HepG2 (cell line): ENCODE results near the gene BSG. TPM values are rescaled to one million over a fixed set of nuclear protein-coding genes. Genes with fewer than 3 reads are reported as not detected.

Source experiments
- ATF7 ChIP-seq, 2 experiments: fragments of 450-650 bp in 1 of 2; sonication (generic) in 1 of 2; formaldehyde crosslinking in 1 of 2; IDR thresholded peaks; 2 replicates each; pipeline versions ENCODE4 v1.4.0 to v1.6.1; 2016 to 2020; ENCODE audit warnings: antibody characterized with exemption in 1 of 2, mild to moderate bottlenecking in 1 of 2, missing genetic modification reagents in 1 of 2
- ATF7-NPFF ChIP-seq: sonication (generic); formaldehyde crosslinking; IDR thresholded peaks from 2 replicates; pipeline ENCODE4 v1.8.1; 2023; ENCODE audit warnings: mild to moderate bottlenecking, low read depth, missing genetic modification reagents, moderate library complexity
- BRCA1 ChIP-seq: sonication (generic); formaldehyde crosslinking; IDR thresholded peaks from 2 replicates; pipeline ENCODE4 v1.4.0; 2020; ENCODE audit warnings: missing genetic modification reagents
- CEBPG ChIP-seq: IDR thresholded peaks from 2 replicates; pipeline ENCODE4 v1.6.1; 2016
- CENPX ChIP-seq: sonication (generic); formaldehyde crosslinking; IDR thresholded peaks from 2 replicates; pipeline ENCODE4 v1.9.0; 2021; ENCODE audit warnings: mild to moderate bottlenecking, missing genetic modification reagents, moderate library complexity
- DBP ChIP-seq: sonication (generic); formaldehyde crosslinking; IDR thresholded peaks from 2 replicates; pipeline ENCODE4 v1.4.0; 2020; ENCODE audit warnings: missing genetic modification reagents; ENCODE audit errors: not compliant biosample characterization
- FOSL1 ChIP-seq: sonication (generic); formaldehyde crosslinking; IDR thresholded peaks from 2 replicates; pipeline ENCODE4 v1.9.0; 2021; ENCODE audit warnings: missing genetic modification reagents, borderline replicate concordance
- GABPB1 ChIP-seq: IDR thresholded peaks from 2 replicates; pipeline ENCODE4 v1.6.1; 2016; ENCODE audit warnings: mild to moderate bottlenecking, missing genetic modification reagents, moderate library complexity, missing compliant biosample characterization
- HDAC1 ChIP-seq: sonication (generic); formaldehyde crosslinking; IDR thresholded peaks from 2 replicates; pipeline ENCODE4 v1.5.1; 2020; ENCODE audit warnings: mild to moderate bottlenecking, missing genetic modification reagents
- KDM2A ChIP-seq: sonication (generic); formaldehyde crosslinking; IDR thresholded peaks from 2 replicates; pipeline ENCODE4 v1.4.0; 2020; ENCODE audit warnings: low read depth, missing genetic modification reagents, borderline replicate concordance
- KDM3A ChIP-seq: IDR thresholded peaks from 2 replicates; pipeline ENCODE4 v1.6.1; 2018; ENCODE audit warnings: low read depth, missing compliant biosample characterization
- NCOA5 ChIP-seq: sonication (generic); formaldehyde crosslinking; IDR thresholded peaks from 2 replicates; pipeline ENCODE4 v1.4.0; 2020; ENCODE audit warnings: missing genetic modification reagents
- PAF1 ChIP-seq: IDR thresholded peaks from 2 replicates; pipeline ENCODE4 v1.6.1; 2016; ENCODE audit warnings: missing genetic modification reagents, missing compliant biosample characterization
- SIX1 ChIP-seq: sonication (generic); formaldehyde crosslinking; IDR thresholded peaks from 2 replicates; pipeline ENCODE4 v1.4.0; 2020; ENCODE audit warnings: missing genetic modification reagents, borderline replicate concordance
- SP4 ChIP-seq: sonication (generic); formaldehyde crosslinking; IDR thresholded peaks from 2 replicates; pipeline ENCODE4 v1.8.1; 2023; ENCODE audit warnings: mild to moderate bottlenecking, missing genetic modification reagents
- ZBTB25 ChIP-seq: IDR thresholded peaks from 2 replicates; pipeline ENCODE4 v1.6.1; 2018; ENCODE audit warnings: missing genetic modification reagents
- ZBTB7A ChIP-seq: sonication (generic); formaldehyde crosslinking; IDR thresholded peaks from 2 replicates; pipeline ENCODE4 v1.8.0; 2022; ENCODE audit warnings: mild to moderate bottlenecking, missing genetic modification reagents
- ZNF563 ChIP-seq: sonication (generic); formaldehyde crosslinking; IDR thresholded peaks from 2 replicates; pipeline ENCODE4 v1.8.0; 2022; ENCODE audit warnings: mild to moderate bottlenecking, moderate library complexity, missing genetic modification reagents
- ZNF572 ChIP-seq: sonication (generic); formaldehyde crosslinking; IDR thresholded peaks from 2 replicates; pipeline ENCODE4 v1.5.1; 2020; ENCODE audit warnings: mild to moderate bottlenecking, missing genetic modification reagents
- ZNF883 ChIP-seq: sonication (generic); formaldehyde crosslinking; IDR thresholded peaks from 2 replicates; pipeline ENCODE4 v1.5.1; 2020; ENCODE audit warnings: mild to moderate bottlenecking, missing genetic modification reagents; ENCODE audit errors: not compliant biosample characterization
- polyA plus RNA-seq, 8 experiments: library from polyadenylated mRNA; depleted of rRNA in 3 of 8; stranded (reverse) in 7 of 8; unstranded in 1 of 8; fragments of >200 nt; fragmentation: Illumina TruSeq in 4 of 8; extraction: Trizol in 4 of 8; gene quantifications; 2 replicates each; pipeline versions ENCODE4 v1.2.1 to v1.2.3, GENCODE V29; 2011 to 2016; ENCODE audit warnings: low read depth in 4 of 8, missing spikeins in 1 of 8, mixed read lengths in 1 of 8; ENCODE audit not compliant: insufficient read depth in 1 of 8
- total RNA-seq, 5 experiments: library from RNA; depleted of rRNA; stranded (reverse); fragments of >200 nt; fragmentation: Illumina TruSeq; extraction: Trizol; gene quantifications; 2 replicates each; pipeline ENCODE4 v1.2.3, GENCODE V29; 2016; ENCODE audit warnings: low read depth in 1 of 5
- TF ChIP-seq, protein P1 (sequence below), 2 experiments: IDR thresholded peaks; 2 replicates each; pipeline ENCODE4 v1.6.1; 2011 to 2012; ENCODE audit warnings: low read length in 2 of 2, borderline replicate concordance in 1 of 2, low read depth in 1 of 2, mild to moderate bottlenecking in 1 of 2, moderate library complexity in 1 of 2

BSG gene
- total and polyA plus RNA-seq, 2 of the 13 experiments (the other 11 are each of a cell fraction or from before 2014, with no cell fraction given), result 309 to 754 TPM

GRCh38 chr19:584240-585001 lies 12.0 kb downstream of the BSG start (continued):
- TF ChIP-seq CEBPG (CRISPR knock-in tag) (no peak), ZNF563 (CRISPR knock-in tag) (peak; percentile 93), ZNF572 (CRISPR knock-in tag) (peak; percentile 98; the same call in 1 of the 2 replicates), SP4 (CRISPR knock-in tag) (peak; percentile 42; the same call in 1 of the 2 replicates), ATF7-NPFF (CRISPR knock-in tag) (0 out of 2 replicates have a peak, but pooled peaks have one; percentile 24), BRCA1 (CRISPR knock-in tag) (peak; percentile 69; the same call in 1 of the 2 replicates), FOSL1 (no peak), CENPX (CRISPR knock-in tag) (no peak), PAF1 (CRISPR knock-in tag) (peak; percentile 97), DBP (CRISPR knock-in tag) (peak; percentile 68), SIX1 (CRISPR knock-in tag) (0 out of 2 replicates have a peak, but pooled peaks have one; percentile 12), ZBTB25 (CRISPR knock-in tag) (no peak), ZNF883 (peak; percentile 82), HDAC1 (peak; percentile 78), NCOA5 (CRISPR knock-in tag) (peak; percentile 74), ATF7 (IDR thresholded peaks at IDR 0.05) (no peak), ATF7 (CRISPR knock-in tag; IDR thresholded peaks at IDR 0.05) (no peak), KDM3A (CRISPR knock-in tag) (peak; percentile 25; the same call in 1 of the 2 replicates), GABPB1 (CRISPR knock-in tag) (peak; percentile 68; the same call in 1 of the 2 replicates), ZBTB7A (CRISPR knock-in tag) (no peak; the same call in 1 of the 2 replicates), KDM2A (CRISPR knock-in tag) (peak; percentile 97)
- TF ChIP-seq, protein P1, sequence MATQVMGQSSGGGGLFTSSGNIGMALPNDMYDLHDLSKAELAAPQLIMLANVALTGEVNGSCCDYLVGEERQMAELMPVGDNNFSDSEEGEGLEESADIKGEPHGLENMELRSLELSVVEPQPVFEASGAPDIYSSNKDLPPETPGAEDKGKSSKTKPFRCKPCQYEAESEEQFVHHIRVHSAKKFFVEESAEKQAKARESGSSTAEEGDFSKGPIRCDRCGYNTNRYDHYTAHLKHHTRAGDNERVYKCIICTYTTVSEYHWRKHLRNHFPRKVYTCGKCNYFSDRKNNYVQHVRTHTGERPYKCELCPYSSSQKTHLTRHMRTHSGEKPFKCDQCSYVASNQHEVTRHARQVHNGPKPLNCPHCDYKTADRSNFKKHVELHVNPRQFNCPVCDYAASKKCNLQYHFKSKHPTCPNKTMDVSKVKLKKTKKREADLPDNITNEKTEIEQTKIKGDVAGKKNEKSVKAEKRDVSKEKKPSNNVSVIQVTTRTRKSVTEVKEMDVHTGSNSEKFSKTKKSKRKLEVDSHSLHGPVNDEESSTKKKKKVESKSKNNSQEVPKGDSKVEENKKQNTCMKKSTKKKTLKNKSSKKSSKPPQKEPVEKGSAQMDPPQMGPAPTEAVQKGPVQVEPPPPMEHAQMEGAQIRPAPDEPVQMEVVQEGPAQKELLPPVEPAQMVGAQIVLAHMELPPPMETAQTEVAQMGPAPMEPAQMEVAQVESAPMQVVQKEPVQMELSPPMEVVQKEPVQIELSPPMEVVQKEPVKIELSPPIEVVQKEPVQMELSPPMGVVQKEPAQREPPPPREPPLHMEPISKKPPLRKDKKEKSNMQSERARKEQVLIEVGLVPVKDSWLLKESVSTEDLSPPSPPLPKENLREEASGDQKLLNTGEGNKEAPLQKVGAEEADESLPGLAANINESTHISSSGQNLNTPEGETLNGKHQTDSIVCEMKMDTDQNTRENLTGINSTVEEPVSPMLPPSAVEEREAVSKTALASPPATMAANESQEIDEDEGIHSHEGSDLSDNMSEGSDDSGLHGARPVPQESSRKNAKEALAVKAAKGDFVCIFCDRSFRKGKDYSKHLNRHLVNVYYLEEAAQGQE (IDR thresholded peaks at IDR 0.05; ENCODE audit: borderline replicate concordance in 1 of 2, low read depth in 1 of 2, low read length in 2 of 2), result 0 out of 4 replicates have a peak, but pooled peaks of 1 of the 2 experiments have one; percentile 12
